ENCODE data around the gene CBX6.

Gene CBX6

DNA sequence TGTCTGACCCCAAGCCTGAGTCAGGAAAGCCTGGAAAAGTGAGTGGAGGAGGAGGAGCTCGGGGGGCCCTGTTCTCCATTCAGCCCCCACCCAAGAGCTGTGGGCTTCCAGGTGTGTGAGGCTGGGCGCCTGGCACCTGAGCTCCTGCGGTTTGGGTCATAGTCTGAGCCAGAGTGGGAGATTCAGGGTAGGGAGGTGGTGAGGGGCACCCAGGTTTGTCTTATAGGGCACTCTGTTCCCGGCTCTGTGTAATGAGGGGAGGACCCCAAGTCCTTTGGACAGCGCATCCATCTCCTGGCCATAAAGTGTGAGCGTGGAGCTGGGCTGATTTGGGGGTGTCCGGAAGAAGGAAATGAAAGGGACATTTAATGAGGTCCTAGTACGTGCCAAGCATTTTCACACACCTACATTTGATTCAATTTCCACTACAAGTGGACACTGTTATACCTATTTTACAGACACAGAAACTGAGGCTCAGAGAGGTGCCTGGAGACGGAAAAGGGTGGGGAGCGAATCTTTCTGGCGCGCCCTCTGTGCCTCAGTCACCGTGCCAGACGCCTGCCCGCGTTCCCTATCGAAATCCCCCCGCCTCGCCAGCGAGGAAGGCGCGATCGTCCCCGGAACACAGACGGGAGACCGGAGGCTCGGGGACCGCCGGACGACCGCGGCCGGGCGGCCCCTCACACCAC is 29.4 kb downstream of the CBX6 start:
- H3K36me3 ChIP-seq (replicated peaks) = no peaks in the 10 kb centered on the region
- in situ Hi-C loops (cut with HindIII; ENCODE audit: low pct_ligation_motif_present, low sequenced_read_pairs) = no loop called here
- H3K27me3 ChIP-seq (replicated peaks) = peaks cover 28% of the 10 kb centered on the region
- no peak for TF ChIP-seq CTCF (IDR thresholded peaks at IDR 0.05; ENCODE audit: low read depth, low read length, missing control alignments)
- H3K4me3 ChIP-seq (ENCODE audit: low read depth, low read length) = peak overlapping the region; percentile 17
- no peak for DNase-seq
- no peak overlapping the region for H3K27ac ChIP-seq

GRCh38 chr22:38841635-38842034 is 30.4 kb downstream of the CBX6 start:
- peaks cover 28% of the 10 kb centered on the region for H3K27me3 ChIP-seq (replicated peaks)
- H3K4me3 ChIP-seq (ENCODE audit: low read depth, low read length) = no peak overlapping the region
- no peaks in the 10 kb centered on the region for H3K36me3 ChIP-seq (replicated peaks)
- TF ChIP-seq CTCF (IDR thresholded peaks at IDR 0.05; ENCODE audit: low read depth, low read length, missing control alignments) = no peak
- H3K27ac ChIP-seq = no peak overlapping the region
- no peak for DNase-seq
- in situ Hi-C loops (cut with HindIII; ENCODE audit: low pct_ligation_motif_present, low sequenced_read_pairs) = no loop called here

DNA sequence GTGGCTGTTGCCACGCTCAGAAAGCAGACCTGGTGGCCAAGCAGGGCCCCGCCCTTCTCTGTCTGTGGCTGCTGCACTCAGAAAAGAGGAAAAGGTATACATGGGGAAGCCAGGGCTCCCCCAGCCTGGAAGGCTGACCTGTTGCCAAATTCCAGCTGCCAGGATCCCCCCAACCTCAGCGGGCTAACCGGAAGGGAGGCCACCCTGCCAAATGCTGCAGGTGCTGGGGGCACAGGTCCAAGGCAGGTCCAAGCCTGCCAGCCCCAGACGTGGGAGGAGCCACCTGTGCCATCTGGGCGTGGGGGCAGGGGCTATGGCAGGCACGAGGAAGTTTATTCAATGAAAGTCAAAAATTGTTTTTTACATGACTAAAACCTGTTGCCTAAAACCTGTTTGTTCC is 30.8 kb downstream of the CBX6 start:
- no peak for DNase-seq
- Histone ChIP-seq H3K27ac (no peak overlapping the region), H3K36me3 (replicated peaks) (no peaks in the 10 kb centered on the region), H3K27me3 (replicated peaks) (peaks cover 30% of the 10 kb centered on the region), H3K4me3 (ENCODE audit: low read depth, low read length) (no peak overlapping the region)
- in situ Hi-C loops (cut with HindIII; ENCODE audit: low pct_ligation_motif_present, low sequenced_read_pairs) = no loop called here
- no peak for TF ChIP-seq CTCF (IDR thresholded peaks at IDR 0.05; ENCODE audit: low read depth, low read length, missing control alignments)

GRCh38 chr22:38840129-38840528 is 31.9 kb downstream of the CBX6 start:
- no peak for TF ChIP-seq CTCF (IDR thresholded peaks at IDR 0.05; ENCODE audit: low read depth, low read length, missing control alignments)
- H3K27ac ChIP-seq = no peak overlapping the region
- H3K27me3 ChIP-seq (replicated peaks) = peaks cover 30% of the 10 kb centered on the region
- in situ Hi-C loops (cut with HindIII; ENCODE audit: low pct_ligation_motif_present, low sequenced_read_pairs) = no loop called here
- DNase-seq = no peak
- no peaks in the 10 kb centered on the region for H3K36me3 ChIP-seq (replicated peaks)
- H3K4me3 ChIP-seq (ENCODE audit: low read depth, low read length) = no peak overlapping the region

- no peak for TF ChIP-seq CTCF (IDR thresholded peaks at IDR 0.05; ENCODE audit: low read depth, low read length, missing control alignments)
- DNase-seq = no peak
- H3K4me3 ChIP-seq (ENCODE audit: low read depth, low read length) = no peak overlapping the region
- H3K36me3 ChIP-seq (replicated peaks) = no peaks in the 10 kb centered on the region
- in situ Hi-C loops (cut with HindIII; ENCODE audit: low pct_ligation_motif_present, low sequenced_read_pairs) = no loop called here
- peaks cover 30% of the 10 kb centered on the region for H3K27me3 ChIP-seq (replicated peaks)
- no peak overlapping the region for H3K27ac ChIP-seq
Measured at GRCh38 chr22:38839686-38840085, 32.3 kb downstream of the CBX6 start.

DNA sequence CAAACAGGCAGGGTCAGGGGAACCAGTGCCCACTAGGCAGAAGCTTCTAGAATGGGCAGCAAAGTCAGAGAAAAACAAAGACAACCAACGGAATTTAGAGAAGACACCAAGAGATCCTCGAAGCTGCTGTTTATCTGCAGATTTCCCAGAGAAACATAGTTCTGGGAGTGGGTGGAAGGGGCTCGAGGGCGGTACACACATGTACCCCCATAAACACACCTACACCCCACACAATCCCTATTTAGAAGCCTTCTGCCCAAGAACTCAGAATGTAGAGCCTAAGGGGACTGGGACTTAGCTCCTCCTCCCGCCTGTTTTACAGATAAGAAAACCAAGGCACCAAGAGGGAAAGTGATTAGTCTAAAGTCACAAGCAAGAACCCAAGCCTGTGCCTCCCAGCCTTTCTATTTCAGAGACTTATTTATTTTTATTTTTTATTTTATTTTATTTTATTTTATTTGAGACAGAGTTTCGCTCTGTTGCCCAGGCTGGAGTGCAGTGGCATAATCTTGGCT is 34.5 kb downstream of the CBX6 start:
- in situ Hi-C loops (cut with HindIII; ENCODE audit: low pct_ligation_motif_present, low sequenced_read_pairs) = no loop called here
- Histone ChIP-seq H3K27me3 (replicated peaks) (peaks cover 20% of the 10 kb centered on the region), H3K36me3 (replicated peaks) (no peaks in the 10 kb centered on the region), H3K4me3 (ENCODE audit: low read depth, low read length) (no peak overlapping the region), H3K27ac (no peak overlapping the region)
- no peak for DNase-seq
- TF ChIP-seq CTCF (IDR thresholded peaks at IDR 0.05; ENCODE audit: low read depth, low read length, missing control alignments) = no peak

Measured in brain microvascular endothelial cell (primary cell).